SKM-1 (cell line): Measurements from ENCODE around the gene NUTM2E.
"Not testable (repeated sequence)": the region's sequence is repeated elsewhere in the genome, so short reads cannot be mapped to it uniquely, and the experiment has no call there.

Experiments used
- DNase-seq: peaks from one replicate; lab custom pipeline; 2025; ENCODE audit not compliant: unreplicated experiment; lab: John Stamatoyannopoulos, UW

NUTM2E gene, protein sequence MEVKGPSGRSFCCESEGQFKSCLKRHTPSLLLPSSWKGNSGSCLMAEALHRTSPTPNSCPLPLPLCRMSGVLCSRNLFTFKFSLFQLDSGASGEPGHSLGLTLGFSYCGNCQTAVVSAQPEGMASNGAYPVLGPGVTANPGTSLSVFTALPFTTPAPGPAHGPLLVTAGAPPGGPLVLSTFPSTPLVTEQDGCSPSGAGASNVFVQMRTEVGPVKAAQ (N-terminal part only)

DNA sequence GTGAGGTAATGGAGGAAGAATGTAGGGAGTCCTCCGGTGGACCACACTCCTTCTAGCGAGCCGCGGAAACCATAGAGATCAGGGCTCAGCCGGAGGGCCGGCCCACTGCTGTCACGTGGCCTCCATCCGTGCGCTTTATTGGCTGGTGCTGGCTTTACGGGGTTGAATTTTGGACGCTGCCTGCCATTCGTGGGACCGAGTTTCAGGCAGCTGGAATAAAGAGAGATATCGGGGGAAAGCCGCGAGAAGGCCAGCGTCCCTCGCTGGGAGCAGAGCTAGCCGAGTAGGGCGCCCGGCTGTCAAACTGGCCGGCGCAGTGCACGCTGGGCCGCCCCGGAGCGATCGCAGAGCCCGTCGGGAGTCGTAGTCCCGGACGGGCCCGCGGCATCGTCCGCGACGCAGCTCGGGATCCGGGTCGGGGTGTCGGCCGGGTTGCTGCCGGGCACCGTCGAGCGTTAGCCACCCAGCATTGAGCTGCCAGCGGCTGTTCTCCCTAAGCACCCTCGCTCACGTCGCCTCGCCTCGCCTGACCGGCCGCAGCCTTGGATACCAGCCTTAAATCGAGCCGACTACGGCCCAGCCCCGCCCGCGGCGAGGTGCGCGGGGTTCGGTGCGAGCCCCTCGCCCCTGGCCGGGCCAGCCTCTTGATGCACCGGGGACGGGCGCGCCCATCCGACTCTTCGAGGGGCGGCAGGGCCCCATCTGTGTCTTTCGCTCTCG is at the start of gene NUTM2E:
Gene NUTM2E, plus strand, starts transcription at position 244 of the 720 bp plus-strand sequence. CDS start 15,002 bp downstream, outside the sequence.
- not testable (repeated sequence) for DNase-seq

DNA sequence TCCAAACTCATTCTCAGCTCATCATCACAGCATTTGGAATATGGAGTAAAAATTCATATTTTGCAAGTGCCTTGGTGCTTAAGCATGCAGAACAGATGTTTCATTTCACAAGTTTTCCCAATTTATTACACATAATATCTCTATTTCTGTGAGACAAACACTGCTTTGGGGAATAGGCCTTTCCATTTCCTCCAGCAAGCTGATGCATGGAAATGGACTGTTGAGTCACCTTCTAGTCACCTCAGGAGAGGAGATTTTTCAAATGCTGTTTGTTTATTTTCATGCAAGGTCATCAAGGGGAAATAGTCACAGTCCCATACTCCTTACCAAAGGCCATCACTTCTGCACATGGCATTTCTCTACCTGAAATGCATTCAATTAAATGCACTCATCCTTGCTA is 48.5 kb upstream of the NUTM2E start:
- DNase-seq = not testable (repeated sequence)

- DNase-seq = peak; percentile 35
Measured at GRCh38 chr10:79779310-79779938, 47.1 kb upstream of the NUTM2E start.

DNA sequence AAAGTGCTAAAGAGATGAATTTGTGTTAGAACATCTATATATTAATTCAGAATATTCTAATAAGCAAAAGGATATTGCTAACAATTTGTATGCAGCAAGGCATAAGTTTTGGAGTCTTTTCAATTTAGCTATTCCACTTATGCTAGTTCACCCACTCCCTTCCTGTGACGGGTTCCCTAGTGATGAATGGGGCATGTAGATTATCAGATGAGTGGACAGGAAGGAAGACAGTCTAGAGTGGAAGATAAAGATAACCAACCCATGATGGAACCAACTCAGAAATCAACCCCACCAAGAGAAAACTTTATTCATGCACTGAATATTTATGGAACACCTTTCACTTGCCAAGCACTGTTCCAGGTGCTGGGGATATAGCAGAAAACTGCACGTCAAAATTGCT is 46.5 kb upstream of the NUTM2E start:
- DNase-seq = not testable (repeated sequence)

GRCh38 chr10:79781584-79781983 is 45.0 kb upstream of the NUTM2E start:
- not testable (repeated sequence) for DNase-seq

DNA sequence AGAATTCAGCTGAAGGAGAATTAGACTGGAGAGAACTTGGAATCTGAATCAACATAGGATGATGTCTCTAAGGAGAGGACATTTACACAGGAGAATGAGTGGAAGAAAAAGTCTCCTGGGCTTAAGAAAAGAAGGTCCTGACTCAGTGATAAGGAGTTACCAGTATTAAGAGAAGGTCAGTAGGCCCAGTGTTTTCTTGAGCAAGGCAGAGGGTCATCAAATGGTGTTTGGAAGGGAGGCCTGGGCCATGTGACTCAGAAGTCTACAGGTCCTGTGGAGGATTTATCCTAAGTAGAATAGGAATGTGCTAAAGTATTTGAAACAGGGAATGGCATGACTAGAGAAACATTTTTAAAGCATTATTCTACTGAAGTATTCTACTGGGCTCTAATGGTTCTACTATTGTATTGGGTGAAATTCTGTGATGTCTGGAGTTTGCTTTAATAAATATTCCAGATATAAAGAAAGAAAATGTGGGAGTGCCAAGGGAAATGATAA is 39.0 kb upstream of the NUTM2E start:
- DNase-seq = not testable (repeated sequence)

GRCh38 chr10:79789351-79789750 is 37.2 kb upstream of the NUTM2E start:
- not testable (repeated sequence) for DNase-seq

DNA sequence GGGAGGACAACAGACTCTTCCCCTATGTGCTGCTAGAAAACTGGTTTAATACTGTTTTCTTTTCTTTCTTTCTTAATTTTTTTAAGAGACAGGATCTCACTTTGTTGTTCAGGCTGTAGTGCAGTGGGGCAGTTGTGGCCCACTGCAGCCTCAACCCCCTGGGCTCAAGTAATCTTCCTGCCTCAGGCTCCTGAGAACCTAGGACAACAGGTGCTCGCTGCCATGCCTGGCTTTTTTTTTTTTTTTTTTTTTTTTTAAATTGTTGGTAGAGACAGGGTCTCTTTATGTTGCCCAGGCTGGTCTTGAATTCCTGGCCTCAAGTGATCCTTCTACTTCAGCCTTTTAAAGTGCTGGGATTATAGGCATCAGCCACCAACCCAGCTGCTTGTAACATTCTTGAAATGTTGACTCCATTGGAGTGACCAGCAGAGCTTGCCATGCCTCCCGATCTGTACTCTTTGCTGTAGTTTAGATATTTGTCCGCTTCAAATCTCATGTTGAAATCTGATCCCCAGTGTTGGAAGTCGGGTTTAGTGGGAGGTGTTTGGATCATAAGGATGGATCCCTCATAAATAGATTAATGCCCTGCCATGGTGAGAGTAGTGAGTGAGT is 34.5 kb upstream of the NUTM2E start:
- not testable (repeated sequence) for DNase-seq

- DNase-seq = not testable (repeated sequence)
Measured at GRCh38 chr10:79799337-79799736, 27.2 kb upstream of the NUTM2E start.

DNA sequence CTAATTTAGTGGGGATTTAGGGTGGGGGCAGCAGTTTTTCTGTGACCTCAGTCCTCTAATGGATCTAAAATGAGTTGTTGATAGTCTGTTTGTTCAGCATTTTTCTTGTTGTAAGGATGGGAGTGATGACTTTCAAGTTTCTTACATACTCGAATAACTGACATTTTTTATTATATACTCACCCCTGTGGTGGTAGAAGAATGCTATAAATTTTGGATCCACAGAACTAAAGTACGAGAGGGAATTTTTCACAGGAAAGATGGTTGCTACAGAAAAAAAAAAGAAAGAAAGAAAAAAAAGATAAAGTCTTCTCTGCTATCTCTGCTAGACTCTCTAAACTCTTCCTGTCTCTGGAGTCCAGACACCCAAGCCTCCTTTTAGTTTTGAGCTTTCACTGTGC is 20.7 kb upstream of the NUTM2E start:
- not testable (repeated sequence) for DNase-seq

DNA sequence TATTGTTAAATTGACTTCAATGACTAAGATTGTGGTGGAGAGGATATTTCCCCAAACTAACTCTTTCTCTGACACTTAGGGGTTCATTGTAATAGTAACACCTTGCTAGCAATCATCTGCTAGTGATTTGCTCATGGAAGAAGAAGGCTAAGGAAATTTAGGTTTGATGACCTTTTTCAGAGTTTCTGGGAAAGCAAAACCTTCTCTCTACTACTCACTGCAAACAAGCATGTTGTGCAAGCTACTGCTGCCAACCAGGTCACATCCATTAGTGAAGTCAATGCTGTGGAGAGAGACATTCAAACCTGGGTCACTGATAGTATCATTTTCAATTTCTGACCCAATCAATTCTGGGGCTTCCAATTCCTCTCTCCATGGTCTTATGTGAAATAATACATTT is 14.6 kb upstream of the NUTM2E start:
- DNase-seq = not testable (repeated sequence)

DNA sequence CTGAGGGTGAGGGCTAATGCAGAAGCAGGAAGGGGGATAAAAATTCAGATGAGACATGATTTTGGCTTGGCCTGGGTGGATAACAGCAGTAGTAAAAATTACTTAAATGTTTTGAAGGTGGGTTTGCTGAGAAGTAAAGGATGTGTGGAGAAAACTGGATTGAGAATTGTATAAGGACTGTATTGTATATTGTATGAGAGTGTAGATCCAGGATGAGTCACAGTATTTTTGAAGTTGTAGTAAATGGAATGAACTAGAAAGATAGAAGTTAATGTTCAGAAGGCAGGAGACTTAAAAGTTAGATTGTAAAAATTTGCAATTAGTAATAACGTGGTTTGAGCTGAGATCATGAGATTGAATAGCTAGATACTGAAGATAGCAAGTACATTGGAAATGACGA is 10.2 kb upstream of the NUTM2E start:
- DNase-seq = not testable (repeated sequence)

- not testable (repeated sequence) for DNase-seq
Measured at GRCh38 chr10:79823387-79823786, 3.2 kb upstream of the NUTM2E start.

DNA sequence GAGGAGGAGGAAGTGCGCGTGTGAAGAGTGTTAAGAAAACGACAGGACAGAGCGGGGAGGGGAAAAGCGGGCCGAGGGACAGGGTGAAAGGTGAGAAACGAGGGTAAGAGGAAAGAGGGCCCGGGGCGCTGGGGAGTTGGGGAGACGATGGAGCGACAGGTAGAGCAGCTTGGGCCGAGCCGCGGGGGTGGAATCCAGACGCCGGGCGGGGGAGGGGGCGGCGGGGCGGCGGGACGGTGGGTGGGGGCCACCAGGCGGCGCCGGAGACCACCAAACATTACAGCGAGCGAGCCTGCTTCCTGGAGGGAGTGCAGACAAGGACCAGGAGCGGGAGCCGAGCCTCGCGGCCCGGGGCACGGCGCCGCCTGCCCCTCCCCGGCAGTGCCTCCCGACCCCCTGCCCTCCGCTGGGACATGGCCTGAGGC is 940 bp upstream of the NUTM2E start:
- DNase-seq = not testable (repeated sequence)

- not testable (repeated sequence) for DNase-seq
Measured at GRCh38 chr10:79826131-79826495, 426 bp upstream of the NUTM2E start.

- DNase-seq = not testable (repeated sequence)
Measured at GRCh38 chr10:79833833-79834232, 7.3 kb downstream of the NUTM2E start.

- DNase-seq = not testable (repeated sequence)
Measured at GRCh38 chr10:79835891-79836290, 9.4 kb downstream of the NUTM2E start.

GRCh38 chr10:79836891-79837290 is 10.4 kb downstream of the NUTM2E start:
- DNase-seq = not testable (repeated sequence)

DNA sequence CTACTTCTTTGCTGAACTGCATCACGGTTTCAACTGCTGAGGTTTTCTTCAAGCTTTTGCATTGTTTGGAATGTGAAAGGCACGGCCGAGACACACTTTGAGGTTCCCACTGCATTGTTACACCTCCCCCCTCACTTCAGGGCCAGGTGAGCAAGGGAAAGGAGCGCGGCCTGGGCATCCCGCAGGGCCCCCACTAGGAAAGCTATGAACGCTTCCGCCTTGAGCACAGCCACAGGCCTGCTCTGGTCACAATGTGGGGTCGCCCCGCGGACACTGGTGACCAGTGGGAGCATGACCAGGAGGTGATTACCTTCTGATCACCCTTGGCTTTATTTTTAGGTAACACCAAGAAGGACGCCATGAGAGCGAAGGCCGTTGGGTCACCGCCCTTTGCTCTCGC is 11.9 kb downstream of the NUTM2E start:
- DNase-seq = not testable (repeated sequence)

GRCh38 chr10:79853191-79853854 is 26.8 kb downstream of the NUTM2E start:
- not testable (repeated sequence) for DNase-seq

- DNase-seq = not testable (repeated sequence)
Measured at GRCh38 chr10:79862269-79862668, 35.7 kb downstream of the NUTM2E start.
